CD4-positive, alpha-beta T cell (primary cell): ENCODE results near the gene ADGRD1. TPM values are rescaled to one million over a fixed set of nuclear protein-coding genes. Genes with fewer than 3 reads are reported as not detected.

Source experiments
- ATAC-seq: fragments of 200-7000 bp; cut with Tn5 transposase; one replicate; pipeline ENCODE4 v1.10.0; 2022; ENCODE audit warnings: mild to moderate bottlenecking; ENCODE audit not compliant: poor library complexity
- CTCF ChIA-PET: fragments of 350-600 bp; sonication (Branson Sonifier 250); formaldehyde crosslinking; loops from one replicate; lab custom pipeline; 2021; ENCODE audit warnings: antibody characterized with exemption, inconsistent platforms; lab: Charles Lee
- POLR2A ChIA-PET: fragments of 350-600 bp; sonication (Branson Sonifier 250); formaldehyde crosslinking; loops from one replicate; lab custom pipeline; 2021; ENCODE audit warnings: antibody characterized with exemption, inconsistent platforms; lab: Charles Lee
- DNase-seq, 14 experiments: peaks; one replicate each; pipeline ENCODE4 v3.0.0-alpha.2; 2013 to 2020; ENCODE audit warnings: mixed read lengths in 2 of 14
- H3K27ac ChIP-seq, 2 donors: one replicate each; pipeline versions ENCODE4 v1.5.1 to v1.7.0; 2013; ENCODE audit warnings: low read length in 2 of 2, low read depth in 1 of 2, mild to moderate bottlenecking in 1 of 2
- H3K27me3 ChIP-seq, 2 experiments: 1 replicate in 1 of 2; 2 replicates in 1 of 2; pipeline versions ENCODE4 v1.6.1 to v1.7.0; 2013; ENCODE audit warnings: low read length in 2 of 2, control low read depth in 1 of 2, mild to moderate bottlenecking in 1 of 2, moderate library complexity in 1 of 2; ENCODE audit not compliant: insufficient read depth in 2 of 2, control insufficient read depth in 1 of 2
- H3K36me3 ChIP-seq: one replicate; pipeline ENCODE4 v1.6.1; 2013; ENCODE audit warnings: low read length, control low read depth; ENCODE audit not compliant: insufficient read depth
- H3K4me1 ChIP-seq: one replicate; pipeline ENCODE4 v1.6.1; 2013; ENCODE audit warnings: low read length, control low read depth; ENCODE audit not compliant: insufficient read depth
- H3K4me3 ChIP-seq: one replicate; pipeline ENCODE4 v1.5.1; 2013; ENCODE audit warnings: mild to moderate bottlenecking, low read length, moderate library complexity
- H3K9me3 ChIP-seq, 2 experiments: 1 replicate in 1 of 2; 2 replicates in 1 of 2; pipeline versions ENCODE4 v1.6.1 to v1.7.0; 2013; ENCODE audit warnings: low read length in 2 of 2, mild to moderate bottlenecking in 2 of 2, control low read depth in 1 of 2, moderate library complexity in 1 of 2; ENCODE audit not compliant: control insufficient read depth in 1 of 2, insufficient read depth in 1 of 2
- H3K27ac Mint-ChIP-seq: one replicate; pipeline ENCODE4 v1.8.0; 2020; ENCODE audit warnings: mixed read lengths
- H3K27me3 Mint-ChIP-seq: one replicate; pipeline ENCODE4 v1.8.0; 2021; ENCODE audit warnings: mixed read lengths
- H3K36me3 Mint-ChIP-seq: one replicate; pipeline ENCODE4 v1.8.0; 2021; ENCODE audit warnings: low read depth, mixed read lengths
- H3K4me1 Mint-ChIP-seq: one replicate; pipeline ENCODE4 v1.8.0; 2021; ENCODE audit warnings: low read depth, mixed read lengths
- H3K4me3 Mint-ChIP-seq: one replicate; pipeline ENCODE4 v1.8.0; 2020; ENCODE audit warnings: mild to moderate bottlenecking, mixed read lengths
- H3K9me3 Mint-ChIP-seq: one replicate; pipeline ENCODE4 v1.8.0; 2020; ENCODE audit warnings: mixed read lengths
- intact Hi-C, 2 experiments: fragments of 100-400 bp; cut with DNase I in 1 of 2; cut with micrococcal nuclease in 1 of 2; formaldehyde crosslinking; loops; one replicate each; pipeline versions ENCODE4 v1.15.1 to v1.9.0; 2023 to 2025; cut with DNase I, micrococcal nuclease
- total RNA-seq, 174 experiments: library from RNA in 2 of 174; stranded (reverse) in 2 of 174; gene quantifications; one replicate each; pipeline ENCODE4 v1.2.3 and lab custom pipeline; 2021 to 2026
- TF ChIP-seq, protein P1 (sequence below): fragments of 200-600 bp; IDR thresholded peaks from one replicate; pipeline ENCODE4 v1.8.0; 2022; ENCODE audit warnings: antibody characterized with exemption, mild to moderate bottlenecking

The ADGRD1 gene
- total RNA-seq, 2 experiments from 2014 or later: 0.22 TPM; not detected in 1

DNA sequence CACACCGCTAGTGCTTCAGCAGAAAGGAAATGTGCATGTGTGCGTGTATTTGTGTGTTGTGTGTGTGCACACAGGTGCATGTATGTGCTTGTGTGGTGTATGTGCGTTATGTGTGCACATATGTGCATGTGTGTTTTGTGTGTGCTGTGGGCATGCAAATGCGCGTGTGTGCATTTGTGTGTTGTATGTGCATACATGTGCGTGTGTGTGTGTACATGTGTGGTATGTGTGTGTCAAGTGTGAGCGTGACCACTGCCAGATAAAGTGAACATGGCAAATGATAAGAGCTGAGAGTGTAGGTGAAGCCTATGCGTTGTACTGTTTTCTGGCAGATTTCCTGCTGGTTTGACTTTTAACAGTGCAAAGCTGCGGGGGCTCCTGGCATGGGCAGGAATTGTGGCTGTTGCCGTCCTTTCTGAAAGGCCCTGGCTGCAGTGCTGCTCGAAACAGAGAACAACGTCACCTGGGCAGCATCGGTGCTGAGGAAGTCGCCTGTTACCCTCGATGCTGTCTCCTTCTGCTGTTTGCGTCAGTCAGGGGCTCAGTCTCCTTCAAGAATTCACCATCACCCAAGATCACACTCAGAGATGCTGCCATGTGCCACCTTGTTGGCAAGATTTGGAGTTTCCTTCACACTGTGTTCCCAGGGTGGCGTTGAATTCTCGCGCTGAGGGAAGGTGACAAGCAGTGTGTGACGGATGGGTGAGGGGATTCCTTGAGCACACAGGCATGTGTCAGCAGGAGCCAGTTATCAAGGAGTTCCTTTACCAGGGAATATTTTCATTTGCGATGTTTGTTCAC, 56.1 kb downstream of the ADGRD1 start:
- Mint-ChIP-seq H3K9me3 (no peaks in the 10 kb centered on the region), H3K4me1 (no peaks in the 10 kb centered on the region), H3K27me3 (no peaks in the 10 kb centered on the region), H3K36me3 (no peaks in the 10 kb centered on the region), H3K4me3 (no peak overlapping the region), H3K27ac (no peak overlapping the region)
- H3K9me3 ChIP-seq: peaks cover 0 to 12% of the 10 kb centered on the region in 2 experiments
- no peaks in the 10 kb centered on the region for H3K27me3 ChIP-seq
- intact Hi-C loops: no loop called here
- no peak overlapping the region for H3K27ac ChIP-seq
- no peak overlapping the region for H3K4me3 ChIP-seq
- ChIA-PET POLR2A (no interaction called here), CTCF (no interaction called here)
- DNase-seq (no peak), ATAC-seq (no peak)
- no peaks in the 10 kb centered on the region for H3K4me1 ChIP-seq
- TF ChIP-seq, protein P1, sequence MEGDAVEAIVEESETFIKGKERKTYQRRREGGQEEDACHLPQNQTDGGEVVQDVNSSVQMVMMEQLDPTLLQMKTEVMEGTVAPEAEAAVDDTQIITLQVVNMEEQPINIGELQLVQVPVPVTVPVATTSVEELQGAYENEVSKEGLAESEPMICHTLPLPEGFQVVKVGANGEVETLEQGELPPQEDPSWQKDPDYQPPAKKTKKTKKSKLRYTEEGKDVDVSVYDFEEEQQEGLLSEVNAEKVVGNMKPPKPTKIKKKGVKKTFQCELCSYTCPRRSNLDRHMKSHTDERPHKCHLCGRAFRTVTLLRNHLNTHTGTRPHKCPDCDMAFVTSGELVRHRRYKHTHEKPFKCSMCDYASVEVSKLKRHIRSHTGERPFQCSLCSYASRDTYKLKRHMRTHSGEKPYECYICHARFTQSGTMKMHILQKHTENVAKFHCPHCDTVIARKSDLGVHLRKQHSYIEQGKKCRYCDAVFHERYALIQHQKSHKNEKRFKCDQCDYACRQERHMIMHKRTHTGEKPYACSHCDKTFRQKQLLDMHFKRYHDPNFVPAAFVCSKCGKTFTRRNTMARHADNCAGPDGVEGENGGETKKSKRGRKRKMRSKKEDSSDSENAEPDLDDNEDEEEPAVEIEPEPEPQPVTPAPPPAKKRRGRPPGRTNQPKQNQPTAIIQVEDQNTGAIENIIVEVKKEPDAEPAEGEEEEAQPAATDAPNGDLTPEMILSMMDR: no peak
- no peaks in the 10 kb centered on the region for H3K36me3 ChIP-seq

DNA sequence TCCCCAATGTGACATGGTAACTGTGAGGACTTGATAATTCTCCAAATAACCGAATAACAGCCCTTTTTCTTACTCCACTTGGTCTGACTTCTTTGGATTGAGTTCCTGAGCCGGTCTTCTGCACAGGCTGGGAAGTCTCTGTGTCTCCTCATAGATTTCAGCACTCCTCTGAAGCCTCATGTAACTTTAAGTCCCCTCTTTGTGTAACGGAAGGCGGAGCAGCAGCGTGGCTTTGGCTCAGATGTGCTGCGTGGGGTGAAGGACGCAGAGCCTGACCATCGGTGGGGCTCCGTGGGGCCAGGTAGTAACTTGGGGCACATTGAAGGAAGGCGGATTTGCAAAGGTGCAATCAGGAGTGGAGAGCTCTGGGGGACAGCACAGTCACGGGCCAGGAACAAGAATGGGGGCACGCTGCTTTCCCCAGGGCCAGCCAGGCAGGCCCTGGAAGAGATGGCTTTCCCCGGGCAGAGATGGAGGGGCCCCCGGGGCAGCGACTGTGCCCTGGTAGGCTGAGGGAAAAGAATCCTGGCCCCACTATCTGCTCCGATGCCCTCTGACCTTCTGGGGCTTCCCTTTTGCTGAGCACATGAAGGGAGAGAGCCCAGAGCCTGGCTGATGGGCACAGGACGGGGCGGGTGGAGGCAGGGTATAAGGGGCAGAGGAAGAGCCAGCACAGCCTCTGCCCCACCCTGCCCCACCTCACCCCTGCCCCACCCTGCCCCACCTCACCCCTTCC, 56.9 kb downstream of the ADGRD1 start:
- POLR2A ChIA-PET: no interaction called here
- Histone ChIP-seq H3K36me3 (no peaks in the 10 kb centered on the region), H3K27ac (no peak overlapping the region), H3K4me1 (no peaks in the 10 kb centered on the region), H3K4me3 (no peak overlapping the region), H3K27me3 (no peaks in the 10 kb centered on the region), H3K9me3 (peaks cover 0 to 12% of the 10 kb centered on the region in 2 experiments)
- H3K4me3 Mint-ChIP-seq: no peak overlapping the region
- DNase-seq: no peak
- no peaks in the 10 kb centered on the region for H3K36me3 Mint-ChIP-seq
- no peaks in the 10 kb centered on the region for H3K4me1 Mint-ChIP-seq
- no peak for ATAC-seq
- CTCF ChIA-PET: no interaction called here
- H3K27me3 Mint-ChIP-seq: no peaks in the 10 kb centered on the region
- TF ChIP-seq, protein P1: no peak
- H3K9me3 Mint-ChIP-seq: no peaks in the 10 kb centered on the region
- intact Hi-C loops: no loop called here
- H3K27ac Mint-ChIP-seq: no peak overlapping the region

DNA sequence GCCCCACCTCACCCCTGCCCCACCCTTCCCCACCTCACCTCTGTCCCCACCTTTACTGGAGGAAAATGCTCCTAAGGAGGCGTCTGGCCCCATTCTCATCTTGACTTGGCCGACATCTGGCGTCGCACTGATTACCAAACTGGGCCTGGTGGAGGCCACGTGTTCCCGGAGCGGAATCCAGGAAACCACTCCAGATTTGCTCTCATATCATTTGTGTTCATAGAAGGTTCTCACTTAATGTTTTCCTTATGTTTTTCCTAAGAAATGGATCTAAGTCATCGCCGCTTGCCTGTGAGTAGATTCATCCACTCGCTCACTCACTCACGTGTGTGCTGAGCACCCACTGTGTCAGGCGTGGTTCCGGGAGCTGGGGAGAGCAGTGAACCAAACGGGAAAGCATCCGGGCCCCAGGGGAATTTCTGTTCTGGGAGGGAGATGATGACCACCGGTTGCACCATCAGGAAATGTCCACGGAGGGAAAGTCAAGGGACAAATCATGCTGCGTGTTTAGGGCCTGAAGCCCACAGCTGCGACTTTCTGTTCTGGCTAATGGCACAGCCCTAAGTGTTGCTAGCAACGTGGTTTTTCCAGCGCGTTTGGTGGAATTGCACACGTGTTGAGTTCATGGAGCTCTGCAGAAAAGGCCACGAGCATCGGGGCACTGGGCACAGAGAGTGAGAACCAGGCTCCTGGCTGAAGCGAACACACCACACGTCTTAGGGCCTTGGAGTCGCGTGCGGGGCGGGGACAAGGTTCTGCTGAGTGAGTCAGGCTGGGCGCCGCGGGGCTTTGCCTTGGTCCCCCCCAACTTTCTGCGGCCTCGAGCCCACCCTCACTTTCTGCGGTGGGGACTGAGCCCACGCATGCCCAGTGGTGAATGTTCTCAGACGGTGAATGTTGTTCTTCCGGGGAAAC, 57.7 kb downstream of the ADGRD1 start:
- TF ChIP-seq, protein P1: no peak
- intact Hi-C loops: no loop called here
- no peaks in the 10 kb centered on the region for H3K9me3 Mint-ChIP-seq
- H3K4me1 Mint-ChIP-seq: no peaks in the 10 kb centered on the region
- DNase-seq (no peak), ATAC-seq (no peak)
- H3K27ac Mint-ChIP-seq: no peak overlapping the region
- H3K9me3 ChIP-seq: peaks cover 0 to 12% of the 10 kb centered on the region in 2 experiments
- H3K36me3 ChIP-seq: no peaks in the 10 kb centered on the region
- no peaks in the 10 kb centered on the region for H3K27me3 ChIP-seq
- ChIA-PET CTCF (no interaction called here), POLR2A (no interaction called here)
- no peaks in the 10 kb centered on the region for H3K4me1 ChIP-seq
- no peaks in the 10 kb centered on the region for H3K27me3 Mint-ChIP-seq
- no peak overlapping the region for H3K27ac ChIP-seq
- H3K4me3 Mint-ChIP-seq: no peak overlapping the region
- H3K36me3 Mint-ChIP-seq: no peaks in the 10 kb centered on the region
- no peak overlapping the region for H3K4me3 ChIP-seq
